Measurements from ENCODE around the gene PLXNA4.

DNA sequence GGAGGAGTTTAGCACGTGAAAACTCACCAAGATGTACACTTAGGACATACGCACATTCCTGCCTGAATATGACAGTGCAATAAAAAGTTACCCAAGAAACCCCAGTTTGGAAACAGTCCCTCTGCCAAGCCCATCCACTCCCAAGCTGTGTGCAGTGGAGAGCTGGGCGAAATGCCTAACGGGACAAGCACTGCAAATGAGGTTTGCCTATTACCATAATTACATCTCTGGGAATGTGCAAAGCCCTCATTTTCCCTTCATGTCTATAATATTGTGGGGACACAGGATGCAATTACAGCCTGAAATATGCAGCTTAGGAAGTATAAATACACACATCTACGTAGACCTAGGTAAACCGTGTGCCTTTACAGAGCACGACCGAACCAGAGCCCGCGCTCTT lies 117.5 kb downstream of the PLXNA4 start:
- no peak for TF ChIP-seq ARNT (IDR thresholded peaks at IDR 0.05)
- no peak for TF ChIP-seq LEF1 (IDR thresholded peaks at IDR 0.05; ENCODE audit: borderline replicate concordance)
- TF ChIP-seq L3MBTL2 (conservative IDR thresholded peaks at IDR 0.05), result no peak
- no peak for TF ChIP-seq TARDBP (IDR thresholded peaks at IDR 0.05)
- TF ChIP-seq HDGF (IDR thresholded peaks at IDR 0.05; ENCODE audit: borderline replicate concordance), result no peak
- TF ChIP-seq FOXK2 (IDR thresholded peaks at IDR 0.05), result no peak
